Thyroid gland (tissue), 4 donors: Measurements from ENCODE around the gene ARHGAP10. TPM values are rescaled to one million over a fixed set of nuclear protein-coding genes. Genes with fewer than 3 reads are reported as not detected.

Experiments
- DNase-seq, 2 donors: peaks; one replicate each; pipeline ENCODE4 v3.0.0-alpha.2; 2019
- H3K27ac ChIP-seq, 3 donors: fragments of 200-600 bp; sonication (generic); 1 replicate in 2 of 3; 2 replicates in 1 of 3; pipeline ENCODE4 v1.5.1; 2016 to 2019; ENCODE audit warnings: mild to moderate bottlenecking in 1 of 3, moderate library complexity in 1 of 3
- H3K27me3 ChIP-seq: fragments of 200-600 bp; sonication (generic); one replicate; pipeline ENCODE4 v1.5.1; 2019
- H3K36me3 ChIP-seq, 2 donors: fragments of 200-600 bp; sonication (generic); one replicate each; pipeline ENCODE4 v1.5.1; 2016 to 2019
- H3K4me1 ChIP-seq, 2 donors: fragments of 200-600 bp; sonication (generic); one replicate each; pipeline ENCODE4 v1.5.1; 2017 to 2019
- H3K4me3 ChIP-seq, 3 donors: fragments of 200-600 bp; sonication (generic); replicated peaks in 1 of 3; 1 replicate in 2 of 3; 2 replicates in 1 of 3; pipeline ENCODE4 v1.5.1; 2016; ENCODE audit warnings: mild to moderate bottlenecking in 1 of 3
- H3K9me3 ChIP-seq: fragments of 200-600 bp; sonication (generic); one replicate; pipeline ENCODE4 v1.5.1; 2017
- POLR2A ChIP-seq, 2 donors: fragments of 450-650 bp; IDR thresholded peaks; one replicate each; pipeline ENCODE4 v1.6.1; 2017; ENCODE audit warnings: antibody characterized with exemption in 2 of 2, mild to moderate bottlenecking in 2 of 2, moderate library complexity in 1 of 2
- WGBS, 2 donors: methylation state at CpG; one replicate each; pipeline ENCODE4 v1.1.5; 2017; 5-methylcytosine and 5-hydroxymethylcytosine counted together
- intact Hi-C: fragments of 100-400 bp; cut with DNase I; formaldehyde crosslinking; loops from one replicate; pipeline ENCODE4 v1.15.1; 2023
- total RNA-seq, 4 donors: library from RNA; depleted of rRNA; stranded (reverse); fragments of >200 nt; gene quantifications; one replicate each; pipeline ENCODE4 v1.2.3, GENCODE V29; 2016
- TF ChIP-seq, protein P1 (sequence below), 6 experiments: fragments of 200-600 bp in 3 of 6; fragments of 450-650 bp in 3 of 6; sonication (generic) in 3 of 6; IDR thresholded peaks; one replicate each; pipeline ENCODE4 v1.5.1; 2016 to 2019; ENCODE audit warnings: antibody characterized with exemption in 6 of 6, mild to moderate bottlenecking in 2 of 6, inconsistent platforms in 1 of 6, moderate library complexity in 1 of 6

ARHGAP10 gene
- total RNA-seq, 4 donors from 2014 or later = 39.5 to 78.4 (median 42.0) TPM

DNA sequence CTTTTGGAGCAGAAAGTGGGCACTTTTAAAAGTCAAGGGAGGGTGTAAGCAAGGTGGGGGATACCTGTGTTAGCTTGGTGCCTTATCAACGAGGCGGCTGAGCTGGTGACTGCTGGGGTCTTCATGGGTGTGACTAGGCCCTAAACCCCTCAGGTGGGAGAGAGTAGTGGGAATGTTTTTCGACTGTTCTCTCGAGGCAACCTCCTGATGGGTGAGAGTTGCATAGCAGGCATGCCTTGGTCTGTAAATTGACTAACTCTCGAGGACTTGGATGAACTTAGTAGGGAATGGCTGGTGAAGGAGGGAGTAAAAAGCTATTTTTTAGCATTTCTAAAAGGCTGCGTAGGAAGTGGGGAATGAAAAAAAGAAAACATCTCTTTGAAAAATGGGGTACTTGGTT, 80.0 kb downstream of the ARHGAP10 start:
- H3K4me3 ChIP-seq = no peak overlapping the region
- WGBS, 2 donors = 94% methylated on average over 6 of the region's 6 CpGs
- peaks cover 23 to 24% of the 10 kb centered on the region in 2 donors for H3K4me1 ChIP-seq
- no peaks in the 10 kb centered on the region for H3K9me3 ChIP-seq
- no peak overlapping the region for H3K27ac ChIP-seq
- intact Hi-C loops = no loop called here
- H3K27me3 ChIP-seq = no peaks in the 10 kb centered on the region
- no peak for DNase-seq
- no peak for TF ChIP-seq POLR2A (IDR thresholded peaks at IDR 0.05)
- TF ChIP-seq, protein P1, sequence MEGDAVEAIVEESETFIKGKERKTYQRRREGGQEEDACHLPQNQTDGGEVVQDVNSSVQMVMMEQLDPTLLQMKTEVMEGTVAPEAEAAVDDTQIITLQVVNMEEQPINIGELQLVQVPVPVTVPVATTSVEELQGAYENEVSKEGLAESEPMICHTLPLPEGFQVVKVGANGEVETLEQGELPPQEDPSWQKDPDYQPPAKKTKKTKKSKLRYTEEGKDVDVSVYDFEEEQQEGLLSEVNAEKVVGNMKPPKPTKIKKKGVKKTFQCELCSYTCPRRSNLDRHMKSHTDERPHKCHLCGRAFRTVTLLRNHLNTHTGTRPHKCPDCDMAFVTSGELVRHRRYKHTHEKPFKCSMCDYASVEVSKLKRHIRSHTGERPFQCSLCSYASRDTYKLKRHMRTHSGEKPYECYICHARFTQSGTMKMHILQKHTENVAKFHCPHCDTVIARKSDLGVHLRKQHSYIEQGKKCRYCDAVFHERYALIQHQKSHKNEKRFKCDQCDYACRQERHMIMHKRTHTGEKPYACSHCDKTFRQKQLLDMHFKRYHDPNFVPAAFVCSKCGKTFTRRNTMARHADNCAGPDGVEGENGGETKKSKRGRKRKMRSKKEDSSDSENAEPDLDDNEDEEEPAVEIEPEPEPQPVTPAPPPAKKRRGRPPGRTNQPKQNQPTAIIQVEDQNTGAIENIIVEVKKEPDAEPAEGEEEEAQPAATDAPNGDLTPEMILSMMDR (IDR thresholded peaks at IDR 0.05) = no peak
- no peaks in the 10 kb centered on the region for H3K36me3 ChIP-seq

DNA sequence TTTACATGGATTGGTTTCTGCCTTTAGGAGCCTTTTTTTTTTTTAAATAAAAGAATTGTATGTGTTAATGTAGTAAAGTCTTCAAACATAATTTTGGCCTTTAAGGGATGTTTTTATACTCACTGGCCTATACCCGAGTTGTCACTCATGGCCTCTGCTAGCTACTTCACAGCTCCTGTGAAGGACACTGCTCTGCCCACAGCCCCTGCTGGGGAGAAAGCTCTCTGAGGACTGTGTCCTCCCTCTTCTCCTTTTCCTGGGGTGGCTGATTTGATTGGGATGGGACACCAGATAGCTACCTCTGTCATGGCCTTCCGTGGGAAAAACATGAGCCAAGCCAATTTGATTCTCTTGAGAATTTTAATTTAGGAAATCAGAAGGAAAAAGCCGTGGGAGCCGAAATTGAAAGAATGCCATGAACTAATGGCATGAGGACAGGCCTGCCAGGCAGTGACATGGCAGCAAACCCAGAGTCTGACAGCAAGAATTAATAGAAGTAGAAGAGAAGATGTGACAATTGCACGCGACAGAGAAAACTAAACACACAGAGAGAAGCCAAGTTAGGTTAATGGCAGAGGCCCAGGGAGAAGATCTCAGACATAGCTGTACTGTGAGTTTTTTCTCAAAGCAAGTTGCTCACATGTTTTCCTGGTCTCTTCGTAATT, 81.4 kb downstream of the ARHGAP10 start:
- H3K27ac ChIP-seq = peak overlapping the region in 1 of 3 donors; percentile 4
- no peak overlapping the region for H3K4me3 ChIP-seq
- no peaks in the 10 kb centered on the region for H3K27me3 ChIP-seq
- H3K9me3 ChIP-seq = no peaks in the 10 kb centered on the region
- intact Hi-C loops = no loop called here
- H3K4me1 ChIP-seq = peaks cover 23 to 24% of the 10 kb centered on the region in 2 donors
- TF ChIP-seq, protein P1 (IDR thresholded peaks at IDR 0.05) = no peak
- TF ChIP-seq POLR2A (IDR thresholded peaks at IDR 0.05) = no peak
- WGBS, 2 donors = 66 to 73% methylated on average over 7 of the region's 7 CpGs
- DNase-seq = no peak
- no peaks in the 10 kb centered on the region for H3K36me3 ChIP-seq

DNA sequence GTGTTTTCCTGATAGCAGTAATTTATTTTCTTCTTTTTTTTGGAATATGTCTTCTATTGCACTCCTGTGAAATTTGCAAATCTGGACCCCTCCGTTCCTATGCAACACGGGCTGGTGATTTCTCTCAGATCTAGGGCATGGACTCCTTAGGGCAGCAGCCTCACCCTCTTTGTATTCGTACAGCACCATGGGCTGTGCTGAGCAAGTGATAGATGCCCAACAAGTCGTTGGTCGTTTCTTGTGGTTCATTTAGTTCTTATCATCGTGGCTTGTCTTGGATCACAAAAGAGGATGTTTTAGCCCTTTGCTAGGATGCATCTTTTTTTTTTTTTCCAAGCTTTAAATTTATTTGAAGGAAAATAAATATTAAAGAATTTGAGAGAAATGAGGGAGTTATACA, 82.1 kb downstream of the ARHGAP10 start:
- Histone ChIP-seq H3K27ac (no peak overlapping the region), H3K36me3 (no peaks in the 10 kb centered on the region), H3K4me1 (peaks cover 23 to 24% of the 10 kb centered on the region in 2 donors), H3K27me3 (no peaks in the 10 kb centered on the region), H3K9me3 (no peaks in the 10 kb centered on the region), H3K4me3 (no peak overlapping the region)
- DNase-seq = no peak
- intact Hi-C loops = no loop called here
- TF ChIP-seq, protein P1 (IDR thresholded peaks at IDR 0.05) = no peak
- TF ChIP-seq POLR2A (IDR thresholded peaks at IDR 0.05) = no peak
- WGBS, 2 donors = 84 to 89% methylated on average over 6 of the region's 6 CpGs

DNA sequence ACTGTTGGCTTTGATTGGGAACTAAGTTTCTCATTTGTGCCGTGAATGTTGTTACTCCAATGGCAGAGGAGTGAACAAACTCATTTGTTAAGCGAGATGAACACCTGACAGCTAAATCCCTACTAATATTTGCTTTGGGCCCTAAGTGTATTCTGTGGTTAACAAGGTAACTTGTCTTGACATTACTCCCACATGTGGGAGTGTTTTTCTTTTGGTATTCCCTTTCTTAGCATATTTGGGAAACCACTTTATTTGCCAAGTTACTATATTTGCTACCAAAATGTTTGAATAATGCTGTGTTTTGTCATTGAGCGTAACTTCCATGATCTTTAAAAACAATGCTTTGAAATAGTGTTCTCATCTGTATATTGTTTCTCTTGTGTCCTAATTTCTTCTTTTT, 82.5 kb downstream of the ARHGAP10 start:
- Histone ChIP-seq H3K4me3 (no peak overlapping the region), H3K36me3 (no peaks in the 10 kb centered on the region), H3K9me3 (no peaks in the 10 kb centered on the region), H3K27ac (no peak overlapping the region), H3K27me3 (no peaks in the 10 kb centered on the region), H3K4me1 (peaks cover 23 to 24% of the 10 kb centered on the region in 2 donors)
- WGBS, 2 donors = 91 to 93% methylated on average over 3 of the region's 3 CpGs
- DNase-seq = no peak
- intact Hi-C loops = no loop called here
- TF ChIP-seq, protein P1 (IDR thresholded peaks at IDR 0.05) = no peak
- TF ChIP-seq POLR2A (IDR thresholded peaks at IDR 0.05) = no peak

DNA sequence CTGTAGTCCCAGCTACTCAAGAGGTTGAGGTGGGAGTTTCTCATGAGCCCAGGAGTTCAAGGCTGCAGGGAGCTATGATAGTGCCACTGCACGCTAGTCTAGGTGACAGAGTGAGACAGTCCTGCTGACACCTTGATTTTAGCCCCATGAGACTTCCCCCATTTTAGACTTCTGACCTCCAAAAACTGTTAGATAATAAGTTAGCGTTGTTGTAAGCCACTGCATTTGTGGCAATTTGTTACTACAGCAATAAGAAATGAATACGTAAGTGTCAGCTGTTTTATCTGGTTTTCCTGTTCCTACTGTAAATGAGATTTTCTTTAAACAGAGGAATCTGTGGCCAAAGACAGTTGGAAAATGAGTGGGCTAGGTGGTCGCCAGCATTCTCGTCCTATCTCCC, 83.9 kb downstream of the ARHGAP10 start:
- Histone ChIP-seq H3K9me3 (no peaks in the 10 kb centered on the region), H3K4me3 (no peak overlapping the region), H3K27ac (peak overlapping the region in 1 of 3 donors; percentile 10), H3K4me1 (peaks cover 23 to 24% of the 10 kb centered on the region in 2 donors), H3K36me3 (no peaks in the 10 kb centered on the region), H3K27me3 (no peaks in the 10 kb centered on the region)
- intact Hi-C loops = no loop called here
- WGBS, 2 donors = 85 to 90% methylated on average over 5 of the region's 5 CpGs
- TF ChIP-seq POLR2A (IDR thresholded peaks at IDR 0.05) = no peak
- TF ChIP-seq, protein P1 (IDR thresholded peaks at IDR 0.05) = no peak
- DNase-seq = no peak
